Neural progenitor cell (in vitro differentiated cells): ENCODE measurements around the gene IGFBP6.

Experiments used
- CTCF ChIP-seq: fragments of 200-600 bp; sonication (generic); IDR thresholded peaks from 2 replicates; pipeline ENCODE4 v1.5.1; 2017; ENCODE audit warnings: antibody characterized with exemption, mild to moderate bottlenecking
- EZH2phosphoT487 ChIP-seq: fragments of 200-600 bp; sonication (generic); IDR thresholded peaks from 2 replicates; pipeline ENCODE4 v1.6.1; 2017; ENCODE audit warnings: antibody characterized with exemption

GRCh38 chr12:53048780-53049401, 48.6 kb upstream of the IGFBP6 start:
- TF ChIP-seq CTCF = no peak
- TF ChIP-seq EZH2phosphoT487 = no peak
